Subcutaneous abdominal adipose tissue (tissue), 5 donors: ENCODE results near the gene TM4SF5.

Experiments
- H3K27ac ChIP-seq: one replicate; pipeline ENCODE4 v1.7.0; 2013; ENCODE audit warnings: low read depth, mild to moderate bottlenecking, inconsistent platforms, low read length, moderate library complexity
- H3K27me3 ChIP-seq, 5 donors: one replicate each; pipeline ENCODE4 v1.7.0; 2013; ENCODE audit warnings: low read length in 5 of 5, inconsistent platforms in 1 of 5; ENCODE audit not compliant: control insufficient read depth in 5 of 5, insufficient read depth in 4 of 5
- H3K36me3 ChIP-seq, 5 donors: one replicate each; pipeline ENCODE4 v1.7.0; 2013; ENCODE audit warnings: low read length in 5 of 5; ENCODE audit not compliant: control insufficient read depth in 5 of 5, insufficient read depth in 5 of 5
- H3K4me1 ChIP-seq, 5 donors: one replicate each; pipeline ENCODE4 v1.7.0; 2013; ENCODE audit warnings: low read length in 5 of 5, mild to moderate bottlenecking in 3 of 5, moderate library complexity in 1 of 5; ENCODE audit not compliant: control insufficient read depth in 5 of 5, insufficient read depth in 5 of 5
- H3K4me3 ChIP-seq, 5 donors: one replicate each; pipeline ENCODE4 v1.7.0; 2013; ENCODE audit warnings: low read length in 5 of 5, low read depth in 1 of 5
- H3K9ac ChIP-seq, 5 donors: one replicate each; pipeline ENCODE4 v1.7.0; 2013; ENCODE audit warnings: low read length in 5 of 5, mild to moderate bottlenecking in 4 of 5, moderate library complexity in 3 of 5
- H3K9me3 ChIP-seq, 5 donors: one replicate each; pipeline ENCODE4 v1.7.0; 2013; ENCODE audit warnings: low read length in 5 of 5; ENCODE audit not compliant: control insufficient read depth in 5 of 5
- donor health status: healthy.
- donor health status: healthy.
- donor health status: healthy.
- donor health status: healthy.
- donor health status: healthy.

Gene TM4SF5

DNA sequence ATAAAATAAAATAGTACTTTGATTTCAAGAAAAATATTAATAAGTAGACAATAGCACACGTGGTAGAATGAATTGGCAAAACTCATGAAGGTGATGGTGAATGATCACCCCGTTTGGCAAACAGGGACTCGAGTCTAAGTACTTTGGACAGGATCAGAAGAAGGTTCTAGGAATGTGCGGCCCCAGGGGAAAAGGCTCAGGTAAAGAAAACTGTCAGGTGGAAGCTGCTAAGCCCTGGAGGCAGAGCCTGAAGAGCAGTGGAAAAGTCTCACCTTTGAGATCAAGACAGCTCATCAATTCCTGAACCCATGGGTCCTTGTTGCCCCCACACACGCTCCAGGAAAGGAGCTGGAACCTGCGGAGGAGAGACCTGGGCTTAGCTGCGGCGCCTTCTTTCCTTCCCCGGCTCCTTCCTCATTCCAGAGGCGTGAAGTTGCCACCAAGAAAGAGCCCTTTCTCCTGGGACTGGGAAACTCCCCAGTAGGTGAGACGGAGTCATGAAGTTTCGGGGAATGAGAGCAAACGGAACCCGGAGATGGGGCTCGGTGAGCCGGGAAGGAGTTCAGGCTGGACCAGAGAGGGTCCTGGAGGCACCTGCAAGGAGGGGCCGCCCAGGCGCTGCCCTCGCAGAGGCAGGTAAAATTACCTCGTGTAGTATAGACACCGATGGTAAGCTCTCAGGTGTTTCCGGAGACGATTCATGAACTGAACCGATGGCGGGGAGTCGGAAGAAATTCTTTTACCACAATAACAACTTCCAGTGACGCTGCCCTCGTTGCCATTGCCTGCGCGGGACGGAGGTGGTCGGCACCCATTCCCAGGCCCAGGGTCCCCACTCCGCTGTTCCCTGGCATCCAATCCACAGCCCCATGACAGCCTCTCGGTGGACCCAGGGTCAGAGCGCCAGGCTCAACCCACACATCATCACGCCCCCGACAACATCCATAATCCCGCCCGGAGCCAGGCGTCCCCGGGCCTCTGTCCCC is 33.3 kb upstream of the TM4SF5 start:
- H3K27me3 ChIP-seq = peaks cover 0 to 7% (median 0%) of the 10 kb centered on the region in 5 donors
- no peaks in the 10 kb centered on the region for H3K9me3 ChIP-seq
- peak overlapping the region; percentile 23 for H3K27ac ChIP-seq
- peaks cover 0 to 12% (median 0%) of the 10 kb centered on the region in 5 donors for H3K36me3 ChIP-seq
- H3K9ac ChIP-seq = peak overlapping the region; percentile 38 to 84 (median 73)
- H3K4me1 ChIP-seq = peaks cover 0 to 48% (median 19%) of the 10 kb centered on the region in 5 donors
- peak overlapping the region; percentile 54 to 83 (median 73) for H3K4me3 ChIP-seq

GRCh38 chr17:4739122-4740024 is 32.3 kb upstream of the TM4SF5 start, which contains the start of the genes CXCL16 and ZMYND15:
Gene CXCL16 (minus strand): TSS chr17:4739928. CDS start chr17:4739339, 589 bp downstream.
Gene ZMYND15 (plus strand): TSS chr17:4739833. CDS start chr17:4740549, 716 bp downstream.
- H3K36me3 ChIP-seq = peaks cover 0 to 6% (median 0%) of the 10 kb centered on the region in 5 donors
- no peaks in the 10 kb centered on the region for H3K9me3 ChIP-seq
- H3K27me3 ChIP-seq = peaks cover under 1 to 10% (median 3%) of the 10 kb centered on the region in 5 donors
- H3K27ac ChIP-seq = peak within 1 kb of the TSS; percentile 23
- peak within 1 kb of the TSS; percentile 54 to 83 (median 73) for H3K4me3 ChIP-seq
- H3K9ac ChIP-seq = peak within 1 kb of the TSS; percentile 38 to 84 (median 73)
- H3K4me1 ChIP-seq = peaks cover 0 to 41% (median 19%) of the 10 kb centered on the region in 5 donors

- H3K27ac ChIP-seq = no peak overlapping the region
- H3K9me3 ChIP-seq = no peaks in the 10 kb centered on the region
- H3K4me3 ChIP-seq = peak overlapping the region; percentile 15 to 83 (median 73)
- peaks cover 0 to 35% (median 18%) of the 10 kb centered on the region in 5 donors for H3K4me1 ChIP-seq
- H3K9ac ChIP-seq = peak overlapping the region in 3 of 5 donors; percentile 44 to 72 (median 62)
- H3K36me3 ChIP-seq = peaks cover 0 to under 1% (median 0%) of the 10 kb centered on the region in 5 donors
- H3K27me3 ChIP-seq = peaks cover 5 to 16% (median 9%) of the 10 kb centered on the region in 5 donors
These were observed 31.7 kb upstream of the TM4SF5 start for GRCh38 chr17:4740025-4740351.

- Histone ChIP-seq H3K4me3 (peak overlapping the region in 1 of 5 donors; percentile 73), H3K27me3 (peaks cover 6 to 21% (median 10%) of the 10 kb centered on the region in 5 donors), H3K36me3 (no peaks in the 10 kb centered on the region), H3K9ac (no peak overlapping the region), H3K9me3 (no peaks in the 10 kb centered on the region), H3K27ac (no peak overlapping the region), H3K4me1 (peaks cover 0 to 29% (median 19%) of the 10 kb centered on the region in 5 donors)
These were observed 31.1 kb upstream of the TM4SF5 start for GRCh38 chr17:4740584-4740983.

DNA sequence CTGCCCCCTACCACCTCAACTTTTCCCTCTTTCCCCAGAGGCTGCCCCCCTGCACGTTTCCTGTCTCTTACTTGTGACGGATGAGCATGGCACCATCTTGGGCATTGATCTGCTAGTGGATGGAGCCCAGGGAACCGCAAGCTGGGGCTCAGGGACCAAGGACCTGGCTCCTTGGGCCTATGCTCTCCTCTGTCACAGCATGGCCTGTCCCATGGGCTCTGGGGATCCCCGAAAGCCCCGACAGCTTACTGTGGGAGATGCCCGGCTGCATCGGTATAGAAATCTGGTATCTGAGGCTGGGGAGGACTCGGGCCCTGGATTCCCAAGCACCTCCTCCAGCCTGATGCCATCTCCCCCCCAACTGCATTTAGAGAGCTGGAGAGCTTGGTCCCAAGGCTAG is 30.1 kb upstream of the TM4SF5 start:
- Histone ChIP-seq H3K36me3 (no peaks in the 10 kb centered on the region), H3K9me3 (no peaks in the 10 kb centered on the region), H3K9ac (no peak overlapping the region), H3K4me3 (no peak overlapping the region), H3K4me1 (peaks cover 0 to 24% (median 19%) of the 10 kb centered on the region in 5 donors), H3K27me3 (peaks cover 6 to 23% (median 10%) of the 10 kb centered on the region in 5 donors), H3K27ac (no peak overlapping the region)

- Histone ChIP-seq H3K9me3 (no peaks in the 10 kb centered on the region), H3K9ac (no peak overlapping the region), H3K4me1 (peaks cover 0 to 20% (median 19%) of the 10 kb centered on the region in 5 donors), H3K36me3 (no peaks in the 10 kb centered on the region), H3K27me3 (peaks cover 6 to 23% (median 10%) of the 10 kb centered on the region in 5 donors), H3K4me3 (no peak overlapping the region), H3K27ac (no peak overlapping the region)
These were observed 29.6 kb upstream of the TM4SF5 start for GRCh38 chr17:4742133-4742532.

- Histone ChIP-seq H3K36me3 (no peaks in the 10 kb centered on the region), H3K4me1 (peaks cover 0 to 21% (median 19%) of the 10 kb centered on the region in 5 donors), H3K9ac (no peak overlapping the region), H3K4me3 (no peak overlapping the region), H3K27ac (no peak overlapping the region), H3K27me3 (peaks cover 6 to 23% (median 10%) of the 10 kb centered on the region in 5 donors), H3K9me3 (no peaks in the 10 kb centered on the region)
These were observed 29.1 kb upstream of the TM4SF5 start for GRCh38 chr17:4742629-4743028.

GRCh38 chr17:4743216-4743615 is 28.5 kb upstream of the TM4SF5 start:
- H3K9me3 ChIP-seq = no peaks in the 10 kb centered on the region
- H3K27ac ChIP-seq = no peak overlapping the region
- no peak overlapping the region for H3K9ac ChIP-seq
- peaks cover 0 to 24% (median 18%) of the 10 kb centered on the region in 5 donors for H3K4me1 ChIP-seq
- no peaks in the 10 kb centered on the region for H3K36me3 ChIP-seq
- H3K27me3 ChIP-seq = peaks cover 6 to 23% (median 10%) of the 10 kb centered on the region in 5 donors
- H3K4me3 ChIP-seq = no peak overlapping the region

DNA sequence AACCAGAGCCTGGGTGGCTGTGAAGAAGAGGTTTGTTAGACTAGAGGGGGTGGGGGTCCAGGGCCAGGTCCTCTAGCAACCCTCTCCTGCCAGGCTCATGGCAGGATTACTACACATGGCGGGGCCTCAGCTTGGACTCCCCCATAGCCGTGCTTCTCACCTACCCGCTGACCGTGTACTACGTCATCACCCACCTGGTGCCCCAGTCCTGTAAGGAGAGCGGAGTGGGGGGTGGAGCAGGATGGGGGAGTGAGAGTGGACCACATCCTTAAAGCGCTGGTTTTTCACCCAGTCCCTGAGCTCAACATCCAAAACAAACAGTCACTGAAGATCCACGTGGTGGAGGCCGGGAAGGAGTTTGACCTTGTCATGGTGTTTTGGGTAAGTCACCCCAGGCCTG is 27.8 kb upstream of the TM4SF5 start:
- Histone ChIP-seq H3K9ac (no peak overlapping the region), H3K4me3 (no peak overlapping the region), H3K9me3 (no peaks in the 10 kb centered on the region), H3K4me1 (peaks cover 0 to 23% (median 16%) of the 10 kb centered on the region in 5 donors), H3K36me3 (no peaks in the 10 kb centered on the region), H3K27ac (no peak overlapping the region), H3K27me3 (peaks cover 6 to 22% (median 10%) of the 10 kb centered on the region in 5 donors)
